WERI-Rb-1 (cell line): ENCODE measurements around the gene USP54.

Source experiments
- DNase-seq: peaks from one replicate; pipeline ENCODE4 v3.0.0-alpha.2; 2020
- H3K27ac ChIP-seq: fragments of 250-450 bp; sonication (Bioruptor Pico); 2 replicates; pipeline ENCODE4 v1.5.1; 2020; ENCODE audit warnings: mild to moderate bottlenecking, moderate library complexity
- H3K27me3 ChIP-seq: fragments of 250-450 bp; sonication (Bioruptor Pico); 2 replicates; pipeline ENCODE4 v1.5.1; 2021; ENCODE audit warnings: mild to moderate bottlenecking, low read depth, moderate library complexity; ENCODE audit not compliant: insufficient read depth, severe bottlenecking
- H3K36me3 ChIP-seq: fragments of 250-450 bp; sonication (Bioruptor Pico); 2 replicates; pipeline ENCODE4 v1.5.1; 2020; ENCODE audit warnings: mild to moderate bottlenecking, moderate library complexity
- H3K4me3 ChIP-seq: 2 replicates; pipeline ENCODE4 v1.5.1; 2011; ENCODE audit warnings: low read depth, mild to moderate bottlenecking, control low read depth, low read length
- H3K9me3 ChIP-seq: fragments of 250-450 bp; sonication (Bioruptor Pico); 2 replicates; pipeline ENCODE4 v1.5.1; 2021; ENCODE audit warnings: mild to moderate bottlenecking, moderate library complexity; ENCODE audit not compliant: severe bottlenecking
- TF ChIP-seq, protein P1 (sequence below): IDR thresholded peaks from 2 replicates; pipeline ENCODE4 v1.5.1; 2011; ENCODE audit warnings: low read depth, mild to moderate bottlenecking, control low read depth, inconsistent platforms, low read length

The USP54 gene

DNA sequence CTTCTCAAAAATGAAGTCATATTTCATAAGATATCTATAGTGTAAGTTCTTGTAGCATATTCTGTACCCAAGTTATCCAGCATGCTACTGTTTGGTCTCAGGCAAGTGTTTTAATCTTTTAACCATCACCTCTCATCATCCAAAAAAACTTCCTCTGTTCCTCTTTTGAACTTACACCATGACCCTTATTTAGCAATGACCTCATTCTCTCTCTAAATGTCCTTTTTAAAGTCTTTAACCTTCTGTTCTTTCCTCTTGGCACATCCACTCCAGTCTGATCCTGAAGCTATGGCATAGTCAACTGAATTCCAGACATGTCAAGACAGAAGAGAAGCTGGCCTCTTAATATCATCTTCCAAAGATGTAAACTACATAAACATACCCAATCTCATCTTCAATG is 121.6 kb downstream of the USP54 start:
- H3K36me3 ChIP-seq: peaks cover 60% of the 10 kb centered on the region
- no peak for DNase-seq
- no peaks in the 10 kb centered on the region for H3K27me3 ChIP-seq
- no peaks in the 10 kb centered on the region for H3K9me3 ChIP-seq
- TF ChIP-seq, protein P1, sequence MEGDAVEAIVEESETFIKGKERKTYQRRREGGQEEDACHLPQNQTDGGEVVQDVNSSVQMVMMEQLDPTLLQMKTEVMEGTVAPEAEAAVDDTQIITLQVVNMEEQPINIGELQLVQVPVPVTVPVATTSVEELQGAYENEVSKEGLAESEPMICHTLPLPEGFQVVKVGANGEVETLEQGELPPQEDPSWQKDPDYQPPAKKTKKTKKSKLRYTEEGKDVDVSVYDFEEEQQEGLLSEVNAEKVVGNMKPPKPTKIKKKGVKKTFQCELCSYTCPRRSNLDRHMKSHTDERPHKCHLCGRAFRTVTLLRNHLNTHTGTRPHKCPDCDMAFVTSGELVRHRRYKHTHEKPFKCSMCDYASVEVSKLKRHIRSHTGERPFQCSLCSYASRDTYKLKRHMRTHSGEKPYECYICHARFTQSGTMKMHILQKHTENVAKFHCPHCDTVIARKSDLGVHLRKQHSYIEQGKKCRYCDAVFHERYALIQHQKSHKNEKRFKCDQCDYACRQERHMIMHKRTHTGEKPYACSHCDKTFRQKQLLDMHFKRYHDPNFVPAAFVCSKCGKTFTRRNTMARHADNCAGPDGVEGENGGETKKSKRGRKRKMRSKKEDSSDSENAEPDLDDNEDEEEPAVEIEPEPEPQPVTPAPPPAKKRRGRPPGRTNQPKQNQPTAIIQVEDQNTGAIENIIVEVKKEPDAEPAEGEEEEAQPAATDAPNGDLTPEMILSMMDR: no peak
- H3K4me3 ChIP-seq: no peak overlapping the region
- no peak overlapping the region for H3K27ac ChIP-seq

DNA sequence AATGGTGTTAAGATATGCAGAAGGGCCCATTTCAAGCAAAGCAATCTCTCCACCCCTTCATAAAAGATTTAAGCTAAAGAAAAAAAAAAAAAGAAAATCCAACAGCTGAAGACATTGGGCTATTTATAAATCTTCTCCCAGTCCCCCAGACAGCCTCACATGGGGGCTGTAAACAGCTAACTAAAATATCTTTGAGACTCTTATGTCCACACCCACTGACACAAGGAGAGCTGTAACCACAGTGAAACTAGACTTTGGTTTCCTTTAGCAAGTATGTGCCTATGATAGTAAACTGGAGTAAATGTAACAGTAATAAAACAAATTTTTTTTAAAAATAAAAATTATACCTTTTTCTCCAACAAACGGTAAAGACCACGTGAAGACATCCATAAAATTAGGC is 123.9 kb downstream of the USP54 start:
- TF ChIP-seq, protein P1: no peak
- Histone ChIP-seq H3K9me3 (no peaks in the 10 kb centered on the region), H3K36me3 (peaks cover 42% of the 10 kb centered on the region), H3K27ac (no peak overlapping the region), H3K4me3 (no peak overlapping the region), H3K27me3 (no peaks in the 10 kb centered on the region)
- DNase-seq: no peak

DNA sequence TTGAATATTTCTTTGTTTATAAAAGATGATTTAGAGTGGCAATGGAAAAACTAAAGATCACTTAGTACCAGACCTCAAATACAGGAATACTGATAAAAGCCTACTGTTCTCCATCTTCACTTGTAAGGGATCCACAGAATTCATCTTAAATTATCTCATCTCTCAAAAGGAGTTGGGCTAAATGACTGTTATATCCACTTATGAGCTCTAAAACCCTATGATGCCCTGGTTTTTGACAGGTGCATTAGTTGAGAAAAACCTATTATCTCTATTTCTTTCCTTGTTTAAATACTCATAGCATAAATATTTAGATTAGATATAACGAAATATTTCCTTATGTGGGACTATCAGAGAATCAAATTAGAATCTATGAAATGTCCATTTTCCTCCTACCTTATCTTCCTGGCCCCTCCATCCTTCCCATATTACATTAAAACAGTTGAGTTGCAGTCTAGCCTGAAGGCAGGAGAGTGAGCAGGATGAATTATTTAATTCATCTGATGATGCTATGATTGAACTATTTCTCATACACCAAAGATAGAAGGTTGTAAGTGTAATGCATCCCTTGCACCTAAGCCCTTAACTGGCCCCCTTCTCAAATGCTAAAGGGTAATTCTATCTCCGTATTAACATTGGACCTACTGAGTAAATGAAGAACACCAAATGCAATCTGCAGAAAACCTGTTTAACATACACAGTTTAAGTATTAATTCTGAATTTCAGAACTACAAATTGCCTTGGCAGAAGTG is 125.0 kb downstream of the USP54 start:
- no peak overlapping the region for H3K4me3 ChIP-seq
- H3K27me3 ChIP-seq: no peaks in the 10 kb centered on the region
- TF ChIP-seq, protein P1: no peak
- DNase-seq: no peak
- H3K36me3 ChIP-seq: peaks cover 32% of the 10 kb centered on the region
- no peaks in the 10 kb centered on the region for H3K9me3 ChIP-seq
- H3K27ac ChIP-seq: no peak overlapping the region

DNA sequence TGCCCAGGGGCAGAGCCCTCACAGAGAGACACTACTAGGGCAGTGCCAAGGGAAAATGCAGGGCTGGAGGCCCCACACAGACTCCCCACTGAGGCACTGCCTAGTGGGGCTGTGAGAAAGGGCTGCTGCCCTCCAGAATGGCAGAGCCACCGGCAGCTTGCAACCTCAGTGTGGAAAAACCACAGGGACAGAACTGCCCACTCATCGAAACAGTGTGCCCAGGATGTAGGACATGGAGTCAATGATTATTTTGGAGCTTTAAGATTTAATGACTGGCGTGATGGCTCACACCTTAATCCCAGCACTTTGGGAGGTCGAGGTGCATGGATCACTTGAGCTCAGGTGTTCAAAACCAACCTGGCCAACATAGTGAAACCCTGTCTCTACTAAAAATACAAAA is 130.2 kb downstream of the USP54 start:
- Histone ChIP-seq H3K27me3 (no peaks in the 10 kb centered on the region), H3K4me3 (no peak overlapping the region), H3K9me3 (no peaks in the 10 kb centered on the region), H3K36me3 (peaks cover 8% of the 10 kb centered on the region; the same call in 1 of the 2 replicates), H3K27ac (no peak overlapping the region)
- no peak for DNase-seq
- TF ChIP-seq, protein P1: no peak

DNA sequence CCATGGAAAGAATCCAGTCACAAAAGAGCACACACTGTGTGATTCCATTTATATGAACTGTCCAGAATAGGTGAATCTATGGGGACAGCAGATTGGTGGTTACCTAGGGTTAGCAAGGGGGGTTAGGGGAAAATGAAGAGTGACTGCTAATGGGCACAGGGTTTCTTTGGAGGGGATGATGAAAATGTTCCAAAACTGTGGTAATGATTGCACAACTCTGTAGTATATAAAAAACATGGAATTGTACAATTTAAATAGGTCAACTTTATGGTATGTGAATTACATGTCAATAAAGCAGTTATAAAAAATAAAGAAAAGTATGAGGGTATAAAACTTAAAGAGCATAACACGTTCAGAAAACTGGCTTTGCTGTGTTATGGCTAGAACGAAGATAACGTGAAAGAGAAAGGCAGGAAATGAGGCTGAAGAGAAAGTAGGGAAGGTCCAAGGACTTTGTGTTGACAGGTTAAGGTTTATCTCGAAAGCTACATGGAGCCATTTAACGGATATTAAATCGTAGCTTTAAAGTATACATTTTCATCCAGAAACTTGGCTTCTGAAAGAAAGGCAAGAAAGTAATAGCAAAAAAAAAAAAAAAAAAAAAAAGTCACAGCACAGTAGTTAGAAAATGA is 131.3 kb downstream of the USP54 start:
- Histone ChIP-seq H3K27ac (no peak overlapping the region), H3K36me3 (peaks cover 5% of the 10 kb centered on the region; the same call in 1 of the 2 replicates), H3K4me3 (no peak overlapping the region), H3K27me3 (no peaks in the 10 kb centered on the region), H3K9me3 (no peaks in the 10 kb centered on the region)
- no peak for DNase-seq
- TF ChIP-seq, protein P1: no peak
